ENCODE data around the gene PMVK.

The PMVK gene

GRCh38 chr1:154966111-154966510 lies 29.6 kb upstream of the PMVK start:
- no peak for DNase-seq

DNA sequence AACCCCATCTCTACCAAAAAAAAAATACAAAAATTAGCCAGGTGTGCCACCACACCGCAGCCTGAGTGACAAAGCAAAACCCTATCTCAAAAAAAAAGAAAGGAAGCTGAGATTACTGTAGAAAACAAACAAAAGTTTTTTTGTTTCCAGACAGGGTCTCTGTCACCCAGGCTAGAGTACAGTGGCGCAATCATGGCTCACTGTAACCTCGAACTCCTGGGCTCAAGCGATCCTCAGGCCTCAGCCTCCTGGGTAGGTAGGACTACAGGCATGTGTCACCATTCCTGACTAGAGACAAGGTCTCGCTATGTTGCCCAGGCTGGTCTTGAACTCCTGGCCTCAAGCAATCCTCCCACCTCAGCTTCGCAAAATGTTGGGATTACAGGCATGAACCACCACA lies 27.8 kb upstream of the PMVK start:
- DNase-seq: no peak

- DNase-seq: no peak
Measured at GRCh38 chr1:154963643-154964042, 27.1 kb upstream of the PMVK start.

GRCh38 chr1:154962795-154963330 lies 26.3 kb upstream of the PMVK start:
- no peak for DNase-seq

GRCh38 chr1:154962156-154962749 lies 25.7 kb upstream of the PMVK start:
- DNase-seq: no peak

DNA sequence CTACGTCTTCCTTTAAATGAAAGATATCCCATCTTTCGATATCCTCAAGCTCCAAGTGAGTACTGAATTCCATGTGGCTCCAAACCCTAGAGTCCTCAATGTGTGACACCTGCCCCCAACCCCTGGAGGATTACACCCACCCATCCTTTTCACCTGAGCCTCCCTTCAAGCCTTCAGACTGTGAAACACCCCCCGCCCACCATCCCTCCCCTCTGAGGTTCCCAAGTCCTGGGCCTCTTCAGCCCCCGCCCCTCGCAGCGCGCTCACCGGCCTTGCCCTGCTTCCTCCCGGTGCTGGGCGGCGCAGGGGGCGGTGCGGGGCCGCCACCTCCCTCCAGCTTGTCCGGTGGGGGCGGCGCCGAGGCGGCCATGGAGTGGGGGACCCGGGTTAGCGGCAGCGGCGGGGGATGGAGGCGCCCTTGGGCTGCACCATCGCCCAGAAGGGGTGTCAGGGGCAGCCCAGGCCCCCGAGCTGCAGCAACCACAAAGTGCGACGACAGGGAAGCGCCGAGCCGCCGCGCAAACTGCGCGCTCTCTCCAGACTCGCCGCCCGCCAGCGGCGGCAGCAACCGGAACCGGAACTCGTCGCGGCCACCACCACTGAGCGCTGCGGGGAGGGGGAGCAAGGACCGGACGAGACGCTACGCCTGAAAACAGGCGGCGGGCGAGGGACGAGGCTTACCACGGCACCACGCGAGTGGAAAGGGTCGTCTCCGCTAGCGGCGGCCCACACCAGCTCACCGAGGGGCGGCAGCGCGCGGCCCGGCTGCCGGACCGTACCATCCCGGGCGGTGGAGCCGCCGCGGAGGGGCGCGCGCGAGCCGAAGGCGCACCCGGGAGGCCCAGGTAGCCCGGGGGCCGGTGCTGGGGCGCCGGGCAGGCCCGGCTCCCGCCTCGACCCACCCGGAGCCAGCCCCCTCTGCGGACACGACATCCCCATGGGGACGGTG lies 25.0 kb upstream of the PMVK start, which contains the start of gene PYGO2:
Gene PYGO2, minus strand, starts transcription at position 576 of the 949 bp plus-strand sequence. Its CDS starts 206 bp downstream, at position 370.
- peak in 1 of 2 experiments; percentile 46 for DNase-seq

- no peak for DNase-seq
Measured at GRCh38 chr1:154960446-154961136, 24.1 kb upstream of the PMVK start.

DNA sequence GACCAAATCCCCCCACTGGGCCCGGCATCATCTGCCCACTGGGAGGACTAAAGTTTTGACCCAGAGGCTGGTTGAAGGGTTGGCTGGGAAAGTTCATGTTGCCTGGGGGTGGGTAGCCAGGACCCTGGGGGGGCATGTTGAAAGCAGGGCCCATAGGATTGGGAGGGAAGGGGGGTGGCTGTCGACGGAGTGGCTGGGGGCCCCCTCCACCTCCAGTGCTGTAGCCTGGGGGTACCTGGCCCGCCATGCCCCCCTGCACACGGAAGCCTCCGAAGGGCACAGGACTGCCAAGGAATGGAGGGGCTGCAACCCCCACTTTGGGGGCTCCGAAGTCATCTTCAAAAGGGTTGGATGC lies 22.9 kb upstream of the PMVK start:
- DNase-seq: no peak

- DNase-seq: no peak
Measured at GRCh38 chr1:154958681-154959425, 22.3 kb upstream of the PMVK start.

- DNase-seq: no peak
Measured at GRCh38 chr1:154958036-154958435, 21.5 kb upstream of the PMVK start.

DNA sequence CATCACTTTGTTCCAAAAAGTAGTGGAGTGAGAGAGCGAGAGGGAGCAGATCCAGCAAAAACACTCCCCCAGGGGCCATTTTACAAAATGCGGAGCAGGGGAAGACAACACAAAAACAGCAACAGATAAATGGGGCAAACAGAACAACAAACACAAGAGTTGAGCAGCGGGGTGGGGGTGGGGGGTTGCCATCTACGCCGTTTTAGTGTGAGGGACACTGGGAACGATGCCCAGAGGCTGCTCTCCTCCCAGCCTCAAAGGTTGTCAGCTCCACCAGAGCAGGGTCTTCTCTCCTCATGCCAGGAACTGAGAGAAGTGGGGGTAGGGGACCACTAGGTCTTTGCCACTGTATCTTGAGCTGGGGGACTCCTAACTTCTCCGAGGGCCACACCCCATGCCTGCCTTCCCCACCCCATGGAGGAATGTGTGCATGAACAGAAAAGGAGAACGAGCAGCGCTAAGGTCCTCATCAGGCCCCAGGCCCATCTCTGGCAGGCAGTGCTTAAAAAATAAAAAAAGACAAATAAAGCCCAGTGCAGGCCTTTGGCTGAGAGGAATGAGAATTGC lies 20.7 kb upstream of the PMVK start:
- DNase-seq: no peak

GRCh38 chr1:154956544-154956941 lies 20.0 kb upstream of the PMVK start:
- DNase-seq: no peak

DNA sequence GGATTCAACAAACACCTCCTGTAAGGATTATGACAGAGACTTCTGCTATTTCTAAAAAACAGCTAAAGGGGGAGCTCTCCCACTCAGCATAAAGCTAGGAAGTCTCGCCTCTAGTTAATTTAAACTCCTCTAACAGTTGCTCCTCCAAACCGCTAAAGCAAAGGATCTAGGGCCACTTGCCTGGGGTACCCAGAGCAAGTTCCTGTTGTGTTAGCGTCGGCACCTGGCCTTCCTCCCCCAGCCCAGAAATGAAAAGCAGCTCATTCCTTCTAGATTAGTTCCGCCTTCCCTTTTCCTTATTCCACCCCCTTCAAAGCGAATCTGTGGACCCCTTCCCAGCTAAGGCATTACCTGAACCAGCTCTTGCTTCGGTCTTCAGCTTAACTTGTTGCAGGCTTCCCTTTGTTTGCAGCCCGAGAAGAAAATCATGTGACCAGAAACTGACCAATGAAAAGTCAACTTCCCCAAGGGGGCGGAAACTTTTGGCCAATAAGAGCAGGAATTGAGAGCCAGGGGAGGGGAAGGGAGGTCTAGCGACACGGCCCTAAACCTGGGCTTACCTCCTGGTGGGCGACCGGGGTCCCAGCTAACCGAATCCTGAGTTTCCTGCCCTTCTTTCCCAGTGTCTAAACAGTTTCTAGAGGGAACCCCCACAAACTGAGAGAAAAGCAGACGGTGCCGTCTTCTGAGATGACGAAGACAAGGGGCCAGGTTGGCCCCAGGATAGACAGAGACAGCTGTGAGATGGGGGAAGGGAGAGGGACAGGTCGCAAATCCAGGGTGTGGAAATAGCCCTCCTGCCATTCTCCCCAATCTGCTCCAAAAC lies 19.4 kb upstream of the PMVK start, which contains the start of gene PBXIP1:
Gene PBXIP1, minus strand, starts transcription at position 382 of the 826 bp plus-strand sequence. CDS start 2,378 bp downstream, outside the sequence.
- DNase-seq: peak; percentile 28 to 68

DNA sequence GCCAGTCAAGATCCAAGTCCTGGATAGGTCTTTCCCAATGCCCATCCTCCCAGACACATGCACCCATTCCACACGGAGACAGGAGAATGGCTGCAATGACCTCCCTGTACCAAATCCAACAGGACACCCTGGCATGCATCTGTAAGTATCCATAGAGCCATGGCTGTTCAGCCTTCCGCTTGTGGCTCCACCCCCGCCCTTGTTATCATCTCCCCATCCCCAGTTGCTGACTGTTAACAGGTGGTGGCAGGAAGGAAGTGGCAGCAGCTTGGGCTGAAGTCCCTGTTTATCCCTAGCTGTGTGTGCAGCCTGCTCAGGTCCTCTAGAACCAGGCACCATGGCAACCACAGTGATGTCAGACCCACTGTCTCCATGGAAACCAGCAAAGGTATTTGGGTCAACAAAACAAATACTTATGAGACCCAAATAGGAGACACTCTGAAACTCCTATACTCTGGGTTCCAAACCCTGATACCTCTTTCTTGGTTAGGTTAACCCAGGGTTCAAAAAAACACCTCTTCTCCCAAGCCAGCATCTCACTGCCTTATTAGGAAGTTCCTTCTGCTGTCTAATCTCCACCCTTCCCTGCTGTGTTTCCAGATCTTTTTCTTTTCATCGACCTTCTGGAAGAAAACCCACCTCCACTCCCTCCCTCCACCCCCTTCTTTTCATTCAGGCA lies 18.7 kb upstream of the PMVK start:
- DNase-seq: peak; percentile 83 to 95

DNA sequence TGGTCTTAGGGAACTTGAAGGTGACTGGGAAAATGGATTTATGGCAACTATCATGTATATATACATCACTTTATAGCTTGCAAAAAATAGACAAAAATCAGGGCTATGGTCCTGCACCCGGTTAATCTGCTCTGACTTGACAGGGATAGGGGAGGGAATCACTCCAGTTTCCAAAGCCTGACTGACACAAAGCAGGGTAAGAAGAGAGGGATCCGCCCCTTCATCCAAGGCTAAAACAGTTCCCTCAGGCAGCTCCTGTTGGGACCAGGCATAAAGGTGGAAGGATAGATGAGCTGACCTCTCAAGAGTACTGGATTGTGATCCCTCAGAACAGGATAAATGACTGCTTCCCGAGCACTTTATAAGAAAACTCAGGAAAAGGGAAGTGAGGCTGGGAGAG lies 18.0 kb upstream of the PMVK start:
- DNase-seq: no peak

DNA sequence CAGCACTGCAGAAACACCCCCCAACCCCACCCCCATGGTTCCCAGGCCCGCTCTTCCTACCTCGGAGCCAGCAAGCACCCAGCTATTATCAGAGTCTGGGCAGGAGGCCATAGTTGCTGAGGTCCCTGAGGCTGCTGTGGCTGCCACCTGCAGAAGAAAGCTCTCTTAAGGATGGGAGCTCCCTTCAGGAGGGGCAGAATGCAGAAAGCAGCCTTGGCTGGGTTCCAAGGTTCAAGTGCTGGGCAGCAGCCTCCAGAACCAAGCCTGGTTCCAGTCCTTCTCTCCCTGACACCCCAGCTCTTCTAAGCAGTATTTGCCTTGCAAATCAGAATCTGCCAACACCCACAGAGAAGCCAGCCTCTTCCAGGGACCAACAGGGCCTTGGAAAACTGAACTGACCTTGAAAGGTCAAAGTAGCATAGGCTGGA lies 17.1 kb upstream of the PMVK start:
- DNase-seq: no peak

GRCh38 chr1:154952664-154953063 lies 16.1 kb upstream of the PMVK start:
- no peak for DNase-seq

DNA sequence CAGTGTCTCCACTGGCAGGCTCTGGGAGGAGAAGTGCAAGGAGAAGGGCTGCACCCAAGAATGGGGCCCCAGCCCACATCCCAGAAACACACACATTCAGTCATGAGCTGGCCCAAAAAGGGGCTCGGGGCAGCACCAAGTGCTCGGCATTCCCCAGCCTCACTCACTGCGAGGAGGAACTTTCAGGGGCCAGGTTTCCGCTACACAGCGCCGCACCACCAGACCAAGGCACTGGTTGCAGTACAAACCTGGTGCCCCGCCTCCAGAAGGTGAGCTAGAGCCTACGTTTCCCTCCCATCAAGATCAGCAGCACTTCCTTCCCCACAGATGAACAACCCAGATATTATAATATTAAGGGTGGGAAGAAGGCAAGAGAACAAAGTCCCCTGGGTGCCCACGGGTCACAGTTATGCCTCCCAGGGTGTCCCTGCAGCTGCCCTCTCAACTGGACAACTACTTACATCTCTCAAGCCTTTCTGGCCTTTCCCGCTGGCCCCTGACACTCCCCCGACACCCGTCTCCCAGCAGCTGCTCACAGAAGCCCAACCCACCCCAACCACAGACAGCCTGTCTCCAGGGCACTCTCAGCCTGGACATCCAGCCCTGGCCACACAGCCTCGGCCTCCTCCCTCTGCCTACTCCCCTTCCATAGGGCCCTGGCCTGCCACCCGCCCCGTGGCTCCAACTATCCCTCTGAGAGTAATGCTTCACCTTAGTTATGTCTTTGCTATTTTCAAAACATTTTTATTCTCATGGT lies 15.6 kb upstream of the PMVK start:
- DNase-seq: no peak

GRCh38 chr1:154948079-154948478 lies 11.6 kb upstream of the PMVK start:
- DNase-seq: no peak
